Stomach smooth muscle (tissue), 2 donors: Measurements from ENCODE around the gene PTPRN2.

Experiments used
- H3K27ac ChIP-seq: one replicate; pipeline ENCODE4 v1.7.0; 2013; ENCODE audit warnings: mild to moderate bottlenecking, low read length, inconsistent platforms
- H3K27me3 ChIP-seq, 2 donors: one replicate each; pipeline ENCODE4 v1.7.0; 2013; ENCODE audit warnings: low read length in 2 of 2; ENCODE audit not compliant: insufficient read depth in 2 of 2, control insufficient read depth in 1 of 2
- H3K36me3 ChIP-seq, 2 donors: one replicate each; pipeline ENCODE4 v1.7.0; 2013; ENCODE audit warnings: low read length in 2 of 2; ENCODE audit not compliant: control insufficient read depth in 2 of 2, insufficient read depth in 2 of 2
- H3K4me1 ChIP-seq: one replicate; pipeline ENCODE4 v1.7.0; 2013; ENCODE audit warnings: low read length; ENCODE audit not compliant: control insufficient read depth, insufficient read depth
- H3K4me3 ChIP-seq, 2 donors: one replicate each; pipeline ENCODE4 v1.7.0; 2013; ENCODE audit warnings: low read length in 2 of 2
- H3K9ac ChIP-seq, 2 donors: one replicate each; pipeline ENCODE4 v1.7.0; 2013; ENCODE audit warnings: low read length in 2 of 2, mild to moderate bottlenecking in 1 of 2
- H3K9me3 ChIP-seq, 2 donors: one replicate each; pipeline ENCODE4 v1.7.0; 2013; ENCODE audit warnings: low read length in 2 of 2; ENCODE audit not compliant: control insufficient read depth in 2 of 2
- donor health status: healthy.
- donor health status: Pancreatic carcinoma.

Gene PTPRN2

GRCh38 chr7:158245724-158246041 lies 341.9 kb downstream of the PTPRN2 start:
- Histone ChIP-seq H3K27me3 (no peaks in the 10 kb centered on the region), H3K4me1 (no peaks in the 10 kb centered on the region), H3K4me3 (no peak overlapping the region), H3K36me3 (no peaks in the 10 kb centered on the region), H3K9ac (no peak overlapping the region), H3K27ac (no peak overlapping the region), H3K9me3 (peaks cover 0 to 5% of the 10 kb centered on the region in 2 donors)

- no peaks in the 10 kb centered on the region for H3K4me1 ChIP-seq
- no peak overlapping the region for H3K4me3 ChIP-seq
- H3K36me3 ChIP-seq, result no peaks in the 10 kb centered on the region
- peaks cover 0 to 5% of the 10 kb centered on the region in 2 donors for H3K9me3 ChIP-seq
- no peak overlapping the region for H3K27ac ChIP-seq
- no peak overlapping the region for H3K9ac ChIP-seq
- H3K27me3 ChIP-seq, result no peaks in the 10 kb centered on the region
Measured at GRCh38 chr7:158244873-158245723, 342.5 kb downstream of the PTPRN2 start.

- H3K9me3 ChIP-seq, result peaks cover 0 to 5% of the 10 kb centered on the region in 2 donors
- no peak overlapping the region for H3K9ac ChIP-seq
- H3K4me1 ChIP-seq, result no peaks in the 10 kb centered on the region
- H3K27me3 ChIP-seq, result no peaks in the 10 kb centered on the region
- no peak overlapping the region for H3K27ac ChIP-seq
- H3K36me3 ChIP-seq, result no peaks in the 10 kb centered on the region
- no peak overlapping the region for H3K4me3 ChIP-seq
Measured at GRCh38 chr7:158244430-158244829, 343.2 kb downstream of the PTPRN2 start.

- Histone ChIP-seq H3K4me1 (no peaks in the 10 kb centered on the region), H3K27ac (no peak overlapping the region), H3K36me3 (no peaks in the 10 kb centered on the region), H3K9me3 (no peaks in the 10 kb centered on the region), H3K4me3 (no peak overlapping the region), H3K9ac (no peak overlapping the region), H3K27me3 (no peaks in the 10 kb centered on the region)
Measured at GRCh38 chr7:158241919-158242318, 345.7 kb downstream of the PTPRN2 start.

GRCh38 chr7:158240801-158241200 lies 346.8 kb downstream of the PTPRN2 start:
- no peak overlapping the region for H3K9ac ChIP-seq
- H3K4me3 ChIP-seq, result no peak overlapping the region
- no peaks in the 10 kb centered on the region for H3K36me3 ChIP-seq
- no peaks in the 10 kb centered on the region for H3K27me3 ChIP-seq
- H3K27ac ChIP-seq, result no peak overlapping the region
- no peaks in the 10 kb centered on the region for H3K4me1 ChIP-seq
- no peaks in the 10 kb centered on the region for H3K9me3 ChIP-seq

GRCh38 chr7:158239290-158239981 lies 348.2 kb downstream of the PTPRN2 start:
- no peaks in the 10 kb centered on the region for H3K4me1 ChIP-seq
- H3K4me3 ChIP-seq, result no peak overlapping the region
- no peak overlapping the region for H3K9ac ChIP-seq
- H3K36me3 ChIP-seq, result no peaks in the 10 kb centered on the region
- H3K27me3 ChIP-seq, result no peaks in the 10 kb centered on the region
- no peaks in the 10 kb centered on the region for H3K9me3 ChIP-seq
- H3K27ac ChIP-seq, result no peak overlapping the region

GRCh38 chr7:158238616-158239289 lies 348.9 kb downstream of the PTPRN2 start:
- no peak overlapping the region for H3K4me3 ChIP-seq
- no peaks in the 10 kb centered on the region for H3K27me3 ChIP-seq
- no peaks in the 10 kb centered on the region for H3K36me3 ChIP-seq
- no peaks in the 10 kb centered on the region for H3K9me3 ChIP-seq
- H3K4me1 ChIP-seq, result no peaks in the 10 kb centered on the region
- no peak overlapping the region for H3K27ac ChIP-seq
- no peak overlapping the region for H3K9ac ChIP-seq

GRCh38 chr7:158237672-158238335 lies 349.8 kb downstream of the PTPRN2 start:
- no peak overlapping the region for H3K9ac ChIP-seq

GRCh38 chr7:158236400-158236799 lies 351.2 kb downstream of the PTPRN2 start:
- Histone ChIP-seq H3K36me3 (no peaks in the 10 kb centered on the region), H3K9me3 (no peaks in the 10 kb centered on the region), H3K9ac (no peak overlapping the region), H3K4me1 (no peaks in the 10 kb centered on the region), H3K4me3 (no peak overlapping the region), H3K27ac (no peak overlapping the region), H3K27me3 (no peaks in the 10 kb centered on the region)

More at GRCh38 chr7:158237672-158238335, 349.8 kb downstream of the PTPRN2 start:
- H3K4me1 ChIP-seq, result no peaks in the 10 kb centered on the region
- H3K27ac ChIP-seq, result no peak overlapping the region
- no peaks in the 10 kb centered on the region for H3K27me3 ChIP-seq
- H3K4me3 ChIP-seq, result no peak overlapping the region
- no peaks in the 10 kb centered on the region for H3K36me3 ChIP-seq
- H3K9me3 ChIP-seq, result no peaks in the 10 kb centered on the region

- Histone ChIP-seq H3K27me3 (no peaks in the 10 kb centered on the region), H3K9ac (no peak overlapping the region), H3K4me3 (no peak overlapping the region), H3K36me3 (no peaks in the 10 kb centered on the region), H3K27ac (no peak overlapping the region), H3K4me1 (no peaks in the 10 kb centered on the region), H3K9me3 (no peaks in the 10 kb centered on the region)
Measured at GRCh38 chr7:158235862-158236261, 351.8 kb downstream of the PTPRN2 start.
